Fibroblast of skin of abdomen (primary cell): ENCODE measurements around the gene KDM3A.

Source experiments
- DNase-seq: peaks from one replicate; pipeline ENCODE4 v3.0.0-alpha.2; 2013

Gene KDM3A

GRCh38 chr2:86433137-86433536 is 8.0 kb upstream of the KDM3A start:
- DNase-seq: no peak

GRCh38 chr2:86434290-86434689 is 6.9 kb upstream of the KDM3A start:
- DNase-seq: no peak

- DNase-seq: no peak
These were observed 5.6 kb upstream of the KDM3A start for GRCh38 chr2:86435531-86435930.

- DNase-seq: no peak
These were observed 4.8 kb upstream of the KDM3A start for GRCh38 chr2:86436328-86436727.

- no peak for DNase-seq
These were observed 1.1 kb upstream of the KDM3A start for GRCh38 chr2:86439879-86440630.

GRCh38 chr2:86441392-86441881 is 266 bp downstream of the KDM3A start:
- no peak for DNase-seq

- DNase-seq: peak; percentile 51
These were observed 891 bp downstream of the KDM3A start for GRCh38 chr2:86441882-86442641.

- peak; percentile 92 for DNase-seq
These were observed 1.5 kb downstream of the KDM3A start for GRCh38 chr2:86442642-86443005.

GRCh38 chr2:86443631-86444350 is 2.6 kb downstream of the KDM3A start:
- DNase-seq: no peak

- no peak for DNase-seq
These were observed 4.3 kb downstream of the KDM3A start for GRCh38 chr2:86445436-86445835.

- no peak for DNase-seq
These were observed 4.9 kb downstream of the KDM3A start for GRCh38 chr2:86446060-86446459.

GRCh38 chr2:86453836-86454235 is 12.7 kb downstream of the KDM3A start:
- DNase-seq: peak; percentile 69

- DNase-seq: no peak
These were observed 13.1 kb downstream of the KDM3A start for GRCh38 chr2:86454238-86454637.

- DNase-seq: no peak
These were observed 14.0 kb downstream of the KDM3A start for GRCh38 chr2:86455181-86455580.

- no peak for DNase-seq
These were observed 20.0 kb downstream of the KDM3A start for GRCh38 chr2:86461042-86461743.

- DNase-seq: no peak
These were observed 23.5 kb downstream of the KDM3A start for GRCh38 chr2:86464652-86465051.

GRCh38 chr2:86466306-86466705 is 25.1 kb downstream of the KDM3A start:
- DNase-seq: no peak

- DNase-seq: no peak
These were observed 27.2 kb downstream of the KDM3A start for GRCh38 chr2:86468162-86469033.

- no peak for DNase-seq
These were observed 29.7 kb downstream of the KDM3A start for GRCh38 chr2:86470890-86471289.

- no peak for DNase-seq
These were observed 30.5 kb downstream of the KDM3A start for GRCh38 chr2:86471637-86472036.

- DNase-seq: peak; percentile 59
These were observed 34.9 kb downstream of the KDM3A start for GRCh38 chr2:86476092-86476491.

GRCh38 chr2:86476918-86477317 is 35.7 kb downstream of the KDM3A start:
- DNase-seq: no peak
